GM21576 (cell line): ENCODE results near the gene TP53.
"Not testable (repeated sequence)": the region's sequence is repeated elsewhere in the genome, so short reads cannot be mapped to it uniquely, and the experiment has no call there.

Source experiments
- ATAC-seq: cut with Tn5 transposase; IDR thresholded peaks from one replicate; pipeline ENCODE4 v1.9.1; 2021; ENCODE audit warnings: mild to moderate bottlenecking, moderate library complexity; ENCODE audit not compliant: unreplicated experiment

TP53 gene

GRCh38 chr17:7633093-7633492, 54.2 kb downstream of the TP53 start:
- no peak for ATAC-seq

- ATAC-seq, result no peak
Measured at GRCh38 chr17:7632492-7632894, 54.8 kb downstream of the TP53 start.

GRCh38 chr17:7631398-7632380, 55.6 kb downstream of the TP53 start:
- ATAC-seq, result no peak

GRCh38 chr17:7629939-7630571, 57.2 kb downstream of the TP53 start, which contains the start of gene SHBG:
SHBG (plus strand) TSS chr17:7630135; CDS start chr17:7630173, 38 bp downstream.
- ATAC-seq, result no peak

GRCh38 chr17:7627250-7628121, 59.8 kb downstream of the TP53 start, which contains the start of gene SAT2:
SAT2 (minus strand) TSS chr17:7627821; CDS start chr17:7627635, 186 bp downstream.
- peak; percentile 84 for ATAC-seq

- no peak for ATAC-seq
Measured at GRCh38 chr17:7626956-7627249, 60.4 kb downstream of the TP53 start.

- no peak for ATAC-seq
Measured at GRCh38 chr17:7626307-7626706, 61.0 kb downstream of the TP53 start.

- not testable (repeated sequence) for ATAC-seq
Measured at GRCh38 chr17:7625749-7626148, 61.5 kb downstream of the TP53 start.

- no peak for ATAC-seq
Measured at GRCh38 chr17:7623661-7624060, 63.6 kb downstream of the TP53 start.

GRCh38 chr17:7620835-7621234, 66.5 kb downstream of the TP53 start:
- no peak for ATAC-seq

GRCh38 chr17:7618608-7619007, 68.7 kb downstream of the TP53 start:
- ATAC-seq, result no peak
